ENCODE data around the gene CDK15. TPM values are rescaled to one million over a fixed set of nuclear protein-coding genes. Genes with fewer than 3 reads are reported as not detected.

The CDK15 gene
- polyA plus RNA-seq, 2 of the 4 experiments (the other 2 are of a cell fraction) = not detected

GRCh38 chr2:201835066-201835465 lies 28.7 kb downstream of the CDK15 start:
- POLR2A ChIA-PET = interaction anchor here (0.6 kb wide), 2 partner anchors 177 to 384 kb away, joined by 3 read pairs; partner anchors contain the start of genes STRADB and TRAK2

DNA sequence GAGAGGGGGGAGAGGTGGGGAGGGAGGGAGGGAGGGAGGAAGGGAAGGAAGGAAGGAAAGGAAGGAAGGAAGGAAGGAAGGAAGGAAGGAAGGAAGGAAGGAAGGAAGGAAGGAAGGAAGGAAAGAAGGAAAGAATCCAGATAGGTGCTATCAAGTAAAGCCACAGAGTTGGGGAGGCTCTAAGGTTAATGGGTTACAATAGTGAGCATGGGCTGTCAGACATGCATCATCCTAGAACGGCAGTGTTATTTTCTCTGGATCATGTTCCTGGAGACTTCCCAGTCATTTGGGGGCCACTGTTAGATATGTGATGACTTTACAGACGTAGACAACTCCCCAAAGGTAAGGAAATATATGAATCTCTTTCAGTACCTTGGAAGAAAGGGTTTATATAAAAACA lies 31.1 kb downstream of the CDK15 start:
- FAIRE-seq (no peak), DNase-seq (ENCODE audit: low read depth in 1 of 2, low spot score in 1 of 2) (no peak), ATAC-seq (no peak)
- Histone ChIP-seq H3K4me1 (no peaks in the 10 kb centered on the region), H3K4me2 (no peak overlapping the region), H3K27ac (no peak overlapping the region), H3K4me3 (no peak overlapping the region), H3K9me3 (peaks cover 6% of the 10 kb centered on the region; the same call in 1 of the 3 replicates)
- TF ChIP-seq PHF8 (IDR thresholded peaks at IDR 0.05; ENCODE audit: borderline replicate concordance, low read depth) (no peak), FOSB (CRISPR knock-in tag; IDR thresholded peaks at IDR 0.05) (no peak), SMC3 (IDR thresholded peaks at IDR 0.05) (no peak), HDAC2 (IDR thresholded peaks at IDR 0.05) (no peak), PBX3 (IDR thresholded peaks at IDR 0.05) (no peak)
- WGBS (ENCODE audit: missing lambda C conversion rate) = 28% methylated on average over 2 of the region's 2 CpGs
- POLR2A ChIA-PET = no interaction called here
- CTCF ChIA-PET = interaction anchor here (1.8 kb wide), 1 partner anchor 23 kb away, joined by 8 read pairs; no protein-coding TSS in a partner anchor

More at GRCh38 chr2:201835066-201835465, 28.7 kb downstream of the CDK15 start:
- no peak for ATAC-seq
- no peaks in the 10 kb centered on the region for H3K9me3 ChIP-seq
- no peak for TF ChIP-seq JUNB (IDR thresholded peaks at IDR 0.05)
- TF ChIP-seq, protein P1, sequence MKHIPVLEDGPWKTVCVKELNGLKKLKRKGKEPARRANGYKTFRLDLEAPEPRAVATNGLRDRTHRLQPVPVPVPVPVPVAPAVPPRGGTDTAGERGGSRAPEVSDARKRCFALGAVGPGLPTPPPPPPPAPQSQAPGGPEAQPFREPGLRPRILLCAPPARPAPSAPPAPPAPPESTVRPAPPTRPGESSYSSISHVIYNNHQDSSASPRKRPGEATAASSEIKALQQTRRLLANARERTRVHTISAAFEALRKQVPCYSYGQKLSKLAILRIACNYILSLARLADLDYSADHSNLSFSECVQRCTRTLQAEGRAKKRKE (CRISPR knock-in tag; IDR thresholded peaks at IDR 0.05; ENCODE audit: low read depth) = no peak
- TF ChIP-seq TP53 (CRISPR knock-in tag; IDR thresholded peaks at IDR 0.05) = no peak
- no peak for TF ChIP-seq BHLHE40 (IDR thresholded peaks at IDR 0.05; ENCODE audit: low read depth, low read length)
- TF ChIP-seq POLR2AphosphoS2 (conservative IDR thresholded peaks at IDR 0.05; ENCODE audit: low read length) = no peak
- no peak for TF ChIP-seq MAX (IDR thresholded peaks at IDR 0.05)
- TF ChIP-seq BCL3 (IDR thresholded peaks at IDR 0.05) = no peak
- no peak for TF ChIP-seq NR3C1 (IDR thresholded peaks at IDR 0.05)
- H3K27ac ChIP-seq = no peak overlapping the region
- WGBS (ENCODE audit: missing lambda C conversion rate) = 78% methylated on average over 3 of the region's 3 CpGs
- H3K4me2 ChIP-seq = no peak overlapping the region
- H3K4me1 ChIP-seq = no peaks in the 10 kb centered on the region
- FAIRE-seq = no peak
- H3K4me3 ChIP-seq = no peak overlapping the region
- CTCF ChIA-PET = interaction anchor here (0.9 to 1.0 kb wide), 2 partner anchors 14 to 25 kb away, joined by 3 read pairs; no protein-coding TSS in a partner anchor
- DNase-seq (ENCODE audit: low read depth in 1 of 2, low spot score in 1 of 2) = no peak

- Histone ChIP-seq H3K27ac (no peak overlapping the region), H3K4me2 (no peak overlapping the region), H3K4me3 (no peak overlapping the region), H3K9me3 (peaks cover 6% of the 10 kb centered on the region; the same call in 1 of the 3 replicates), H3K4me1 (no peaks in the 10 kb centered on the region)
- FAIRE-seq (no peak), ATAC-seq (no peak), DNase-seq (ENCODE audit: low read depth in 1 of 2, low spot score in 1 of 2) (no peak)
- ChIA-PET POLR2A (no interaction called here), CTCF (interaction anchor here (0.5 to 1.8 kb wide), 3 partner anchors 10 to 882 kb away, joined by 3 to 8 read pairs (median 7); no protein-coding TSS in a partner anchor)
- 53% methylated on average over 4 of the region's 4 CpGs for WGBS (ENCODE audit: missing lambda C conversion rate)
- TF ChIP-seq ZC3H11A (IDR thresholded peaks at IDR 0.05) (no peak), CHD2 (IDR thresholded peaks at IDR 0.05; ENCODE audit: low read length, partially characterized antibody) (no peak), RCOR1 (IDR thresholded peaks at IDR 0.05; ENCODE audit: low read depth, low read length) (no peak)
- TF ChIP-seq, protein P2, sequence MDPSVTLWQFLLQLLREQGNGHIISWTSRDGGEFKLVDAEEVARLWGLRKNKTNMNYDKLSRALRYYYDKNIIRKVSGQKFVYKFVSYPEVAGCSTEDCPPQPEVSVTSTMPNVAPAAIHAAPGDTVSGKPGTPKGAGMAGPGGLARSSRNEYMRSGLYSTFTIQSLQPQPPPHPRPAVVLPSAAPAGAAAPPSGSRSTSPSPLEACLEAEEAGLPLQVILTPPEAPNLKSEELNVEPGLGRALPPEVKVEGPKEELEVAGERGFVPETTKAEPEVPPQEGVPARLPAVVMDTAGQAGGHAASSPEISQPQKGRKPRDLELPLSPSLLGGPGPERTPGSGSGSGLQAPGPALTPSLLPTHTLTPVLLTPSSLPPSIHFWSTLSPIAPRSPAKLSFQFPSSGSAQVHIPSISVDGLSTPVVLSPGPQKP (IDR thresholded peaks at IDR 0.05; ENCODE audit: low read depth, low read length) = no peak
- TF ChIP-seq, protein P3, sequence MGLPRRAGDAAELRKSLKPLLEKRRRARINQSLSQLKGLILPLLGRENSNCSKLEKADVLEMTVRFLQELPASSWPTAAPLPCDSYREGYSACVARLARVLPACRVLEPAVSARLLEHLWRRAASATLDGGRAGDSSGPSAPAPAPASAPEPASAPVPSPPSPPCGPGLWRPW (IDR thresholded peaks at IDR 0.05) = no peak
Observed at GRCh38 chr2:201837824-201838431, 31.6 kb downstream of the CDK15 start.

All from A549 (cell line).